K562 (cell line): ENCODE results near the gene IRS2.

Source experiments
- CTCF ChIP-seq, 3 experiments: IDR thresholded peaks in 2 of 3; conservative IDR thresholded peaks in 1 of 3; 2 replicates each; pipeline ENCODE4 v1.5.1; 2011 to 2012; ENCODE audit warnings: low read length in 3 of 3, mild to moderate bottlenecking in 3 of 3, control low read depth in 2 of 3, improper control_type of control experiment in 1 of 3, inconsistent platforms in 1 of 3, low read depth in 1 of 3, mixed read lengths in 1 of 3, moderate library complexity in 1 of 3; ENCODE audit not compliant: insufficient read depth in 2 of 3
- ELF2 ChIP-seq: fragments of 250-450 bp; sonication (Bioruptor Pico); IDR thresholded peaks from 2 replicates; pipeline ENCODE4 v1.5.0; 2021; ENCODE audit warnings: mild to moderate bottlenecking
- ELF4 ChIP-seq: fragments of 450-650 bp; formaldehyde crosslinking; IDR thresholded peaks from 2 replicates; pipeline ENCODE4 v1.4.0; 2022; ENCODE audit warnings: missing genetic modification characterization
- ESRRA ChIP-seq: fragments of 450-650 bp; IDR thresholded peaks from 2 replicates; pipeline ENCODE4 v1.6.1; 2014; ENCODE audit warnings: low read depth, mild to moderate bottlenecking, moderate library complexity, borderline replicate concordance
- FOXM1 ChIP-seq, 2 experiments: fragments of 450-650 bp in 1 of 2; sonication (generic) in 1 of 2; formaldehyde crosslinking in 1 of 2; IDR thresholded peaks; 2 replicates each; pipeline versions ENCODE4 v1.6.1 to v1.9.0; 2017 to 2022; ENCODE audit warnings: low read depth in 2 of 2, mild to moderate bottlenecking in 2 of 2, missing genetic modification reagents in 1 of 2, moderate library complexity in 1 of 2
- GTF3C2 ChIP-seq: IDR thresholded peaks from 3 replicates; pipeline ENCODE4 v1.6.1; 2011; ENCODE audit warnings: borderline replicate concordance, mild to moderate bottlenecking, moderate library complexity; ENCODE audit not compliant: insufficient read length; ENCODE audit errors: extremely low read depth
- MLX ChIP-seq, 2 experiments: fragments of 450-650 bp in 1 of 2; sonication (generic) in 1 of 2; formaldehyde crosslinking; conservative IDR thresholded peaks; 2 replicates each; pipeline versions ENCODE4 v1.4.0 to v1.8.1; 2020 to 2022; ENCODE audit warnings: mild to moderate bottlenecking in 1 of 2, missing genetic modification reagents in 1 of 2
- NFRKB ChIP-seq: fragments of 450-650 bp; IDR thresholded peaks from 2 replicates; pipeline ENCODE4 v1.6.1; 2016; ENCODE audit warnings: low read depth
- SAFB2 ChIP-seq: fragments of 200-400 bp; formaldehyde crosslinking; IDR thresholded peaks from 2 replicates; pipeline ENCODE4 v1.6.1; 2018; ENCODE audit warnings: borderline replicate concordance, low read length, low read depth, moderate library complexity; ENCODE audit not compliant: severe bottlenecking
- SMARCE1 ChIP-seq: fragments of 450-650 bp; IDR thresholded peaks from 2 replicates; pipeline ENCODE4 v1.7.1; 2016; ENCODE audit warnings: mild to moderate bottlenecking
- SPI1 ChIP-seq: IDR thresholded peaks from 2 replicates; pipeline ENCODE4 v1.6.1; 2011; ENCODE audit warnings: low read depth, low read length, control low read depth, borderline replicate concordance
- ZBTB17 ChIP-seq: fragments of 450-650 bp; formaldehyde crosslinking; IDR thresholded peaks from 2 replicates; pipeline ENCODE4 v1.4.0; 2020; ENCODE audit warnings: mild to moderate bottlenecking
- TF ChIP-seq, protein P1 (sequence below): fragments of 450-650 bp; IDR thresholded peaks from 2 replicates; pipeline ENCODE4 v1.6.1; 2016; ENCODE audit warnings: missing biosample characterization, missing genetic modification characterization

GRCh38 chr13:109724603-109725002 lies 61.8 kb downstream of the IRS2 start:
- TF ChIP-seq FOXM1 (IDR thresholded peaks at IDR 0.05; ENCODE audit: low read depth), result no peak
- no peak for TF ChIP-seq FOXM1 (CRISPR knock-in tag; IDR thresholded peaks at IDR 0.05; ENCODE audit: low read depth)
- no peak for TF ChIP-seq ESRRA
- no peak for TF ChIP-seq GTF3C2
- no peak for TF ChIP-seq CTCF (IDR thresholded peaks at IDR 0.05 in 2 of 3, conservative IDR thresholded peaks at IDR 0.05 in 1 of 3; ENCODE audit: insufficient read depth in 2 of 3, low read depth in 1 of 3, low read length in 3 of 3)
- TF ChIP-seq ELF4 (CRISPR knock-in tag), result no peak
- TF ChIP-seq NFRKB, result no peak
- no peak for TF ChIP-seq SPI1
- no peak for TF ChIP-seq ELF2 (CRISPR knock-in tag)
- TF ChIP-seq, protein P1, sequence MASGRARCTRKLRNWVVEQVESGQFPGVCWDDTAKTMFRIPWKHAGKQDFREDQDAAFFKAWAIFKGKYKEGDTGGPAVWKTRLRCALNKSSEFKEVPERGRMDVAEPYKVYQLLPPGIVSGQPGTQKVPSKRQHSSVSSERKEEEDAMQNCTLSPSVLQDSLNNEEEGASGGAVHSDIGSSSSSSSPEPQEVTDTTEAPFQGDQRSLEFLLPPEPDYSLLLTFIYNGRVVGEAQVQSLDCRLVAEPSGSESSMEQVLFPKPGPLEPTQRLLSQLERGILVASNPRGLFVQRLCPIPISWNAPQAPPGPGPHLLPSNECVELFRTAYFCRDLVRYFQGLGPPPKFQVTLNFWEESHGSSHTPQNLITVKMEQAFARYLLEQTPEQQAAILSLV (tag), result no peak
- TF ChIP-seq SMARCE1, result no peak
- TF ChIP-seq SAFB2, result no peak
- no peak for TF ChIP-seq ZBTB17 (CRISPR knock-in tag)
- TF ChIP-seq MLX (CRISPR knock-in tag; conservative IDR thresholded peaks at IDR 0.05), result no peak
